Spleen (tissue), 7 donors: Measurements from ENCODE around the gene KRT15.

Experiments
- CTCF ChIP-seq, 11 experiments: fragments of 200-600 bp in 7 of 11; fragments of 450-650 bp in 4 of 11; sonication (generic) in 4 of 11; IDR thresholded peaks in 8 of 11; conservative IDR thresholded peaks in 3 of 11; 1 replicate in 7 of 11; 2 replicates in 4 of 11; pipeline versions ENCODE4 v1.4.0 to v1.8.0; 2016 to 2021; ENCODE audit warnings: antibody characterized with exemption in 11 of 11, inconsistent platforms in 4 of 11, mild to moderate bottlenecking in 1 of 11
- POLR2A ChIP-seq, 3 donors: fragments of 450-650 bp; IDR thresholded peaks; one replicate each; pipeline ENCODE4 v1.5.1; 2017; ENCODE audit warnings: antibody characterized with exemption in 3 of 3, mild to moderate bottlenecking in 1 of 3
- donor health status: DM: no; HTN: no; CAD: no; lungs with moderate emphysema.
- donor health status: DM: no; HTN: no; CAD: no.
- donor health status: DM: no; HTN: no; CAD: no.

GRCh38 chr17:41539979-41540701, 21.4 kb upstream of the KRT15 start:
- TF ChIP-seq CTCF (IDR thresholded peaks at IDR 0.05 in 8 of 11, conservative IDR thresholded peaks at IDR 0.05 in 3 of 11) (no peak), POLR2A (IDR thresholded peaks at IDR 0.05) (no peak)
